BLaER1 (cell line): ENCODE results near the gene CCN5.

Experiments
- H3K27ac ChIP-seq: shearing (Covaris generic); formaldehyde crosslinking; 2 replicates; pipeline ENCODE4 v1.8.1; 2022
- H3K27me3 ChIP-seq: shearing (Covaris generic); formaldehyde crosslinking; 2 replicates; pipeline ENCODE4 v1.8.1; 2022
- H3K36me3 ChIP-seq: shearing (Covaris generic); formaldehyde crosslinking; 2 replicates; pipeline ENCODE4 v1.8.1; 2022
- H3K4me1 ChIP-seq: shearing (Covaris generic); formaldehyde crosslinking; 2 replicates; pipeline ENCODE4 v1.8.1; 2022
- H3K4me2 ChIP-seq: shearing (Covaris generic); formaldehyde crosslinking; 2 replicates; pipeline ENCODE4 v1.8.1; 2022
- H3K4me3 ChIP-seq: shearing (Covaris generic); formaldehyde crosslinking; 2 replicates; pipeline ENCODE4 v1.8.1; 2022
- H3K9ac ChIP-seq: shearing (Covaris generic); formaldehyde crosslinking; 2 replicates; pipeline ENCODE4 v1.8.1; 2022
- H3K9me3 ChIP-seq: shearing (Covaris generic); formaldehyde crosslinking; 2 replicates; pipeline ENCODE4 v1.8.1; 2022
- H4K20me1 ChIP-seq: shearing (Covaris generic); formaldehyde crosslinking; 2 replicates; pipeline ENCODE4 v1.8.1; 2022
- Cebpa-rat ChIP-seq: shearing (Covaris generic); IDR thresholded peaks from 2 replicates; pipeline ENCODE4 v1.8.1; 2022

Gene CCN5

DNA sequence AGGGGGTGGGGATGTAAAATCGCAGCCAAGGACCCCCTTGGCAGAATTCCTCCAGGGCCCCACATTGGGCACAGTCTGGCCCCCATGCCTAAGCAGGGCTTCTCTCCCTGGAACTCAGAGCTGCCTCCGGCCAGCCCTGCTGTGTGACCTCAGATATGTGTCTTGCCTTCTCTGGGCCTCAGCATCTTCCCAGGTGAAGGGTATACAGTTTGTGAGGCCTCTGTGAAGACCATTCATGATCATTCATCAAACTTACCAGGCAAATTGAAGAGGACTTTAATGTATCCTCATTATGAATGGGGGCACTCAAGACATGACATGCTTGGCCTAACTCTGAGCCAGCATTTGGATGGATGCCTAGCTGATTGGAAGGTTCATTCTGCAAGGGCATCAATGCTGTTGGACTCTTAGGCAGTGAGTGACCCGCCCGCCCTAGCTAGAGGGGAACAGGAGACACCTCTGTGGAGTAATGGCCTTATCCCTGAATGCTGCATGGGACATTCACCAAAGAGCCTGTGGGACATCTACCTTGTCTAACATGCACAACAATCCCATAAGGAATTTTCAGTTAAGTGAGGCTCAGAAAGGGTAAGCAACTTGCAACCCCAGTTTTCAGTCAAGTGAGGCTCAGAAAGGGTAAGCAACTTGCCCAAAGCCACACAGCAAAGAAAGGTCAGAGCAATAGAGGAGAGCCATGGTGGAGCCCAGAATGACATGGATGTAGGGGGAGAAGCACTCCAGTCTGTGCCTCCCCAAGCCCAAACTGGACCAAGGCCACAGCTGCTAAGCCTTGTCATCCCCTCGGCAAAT, 535 bp downstream of the CCN5 start:
- H4K20me1 ChIP-seq, result no peaks in the 10 kb centered on the region; the same call in 1 of the 2 replicates
- no peak overlapping the region for H3K4me2 ChIP-seq
- H3K27me3 ChIP-seq, result no peaks in the 10 kb centered on the region
- no peak overlapping the region for H3K9ac ChIP-seq
- H3K9me3 ChIP-seq, result no peaks in the 10 kb centered on the region
- H3K4me3 ChIP-seq, result no peak overlapping the region
- no peak overlapping the region for H3K27ac ChIP-seq
- peaks cover 26% of the 10 kb centered on the region for H3K4me1 ChIP-seq
- no peak for TF ChIP-seq Cebpa-rat
- no peaks in the 10 kb centered on the region for H3K36me3 ChIP-seq

DNA sequence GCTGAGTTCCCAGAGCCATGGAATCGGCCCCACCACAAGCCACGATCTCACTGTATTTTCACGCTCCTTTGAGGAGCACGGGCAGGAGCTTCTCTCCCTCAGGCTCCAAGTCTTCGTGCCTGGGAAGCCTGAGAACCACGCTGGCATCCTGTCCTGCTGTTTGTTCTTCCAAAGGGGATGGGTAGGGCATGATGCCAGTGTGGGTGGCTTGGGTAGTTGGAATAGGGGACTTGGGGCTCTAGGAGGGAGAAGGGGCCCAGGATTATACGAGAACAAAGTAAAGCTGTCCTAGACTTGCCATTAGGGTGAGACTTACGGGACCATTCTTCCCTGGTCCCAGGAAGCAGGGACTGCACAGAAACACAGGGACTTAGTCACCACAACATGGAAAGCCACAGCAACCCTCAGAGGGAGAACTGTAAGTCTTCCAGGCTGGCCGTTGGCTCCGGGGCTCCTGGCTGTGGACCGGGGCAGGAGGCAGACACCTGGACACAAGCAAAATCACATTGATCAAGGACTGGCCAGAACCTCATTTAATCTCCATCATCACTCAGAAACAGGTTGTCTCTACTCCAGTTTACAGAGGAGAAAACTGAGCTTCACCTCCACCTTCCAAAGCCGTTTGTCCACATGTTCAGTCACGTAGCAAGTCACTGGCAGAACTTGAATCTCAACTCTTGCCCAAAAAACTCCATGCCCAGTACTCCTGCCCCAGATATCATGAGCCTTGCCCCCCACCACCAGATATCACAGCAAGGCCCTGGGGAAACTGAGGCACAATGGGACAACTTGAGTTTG, 1.3 kb downstream of the CCN5 start:
- peaks cover 27% of the 10 kb centered on the region for H3K4me1 ChIP-seq
- no peaks in the 10 kb centered on the region for H3K9me3 ChIP-seq
- no peaks in the 10 kb centered on the region for H3K36me3 ChIP-seq
- TF ChIP-seq Cebpa-rat, result no peak
- H3K9ac ChIP-seq, result no peak overlapping the region
- no peaks in the 10 kb centered on the region for H3K27me3 ChIP-seq
- H4K20me1 ChIP-seq, result no peaks in the 10 kb centered on the region; the same call in 1 of the 2 replicates
- no peak overlapping the region for H3K27ac ChIP-seq
- no peak overlapping the region for H3K4me3 ChIP-seq
- no peak overlapping the region for H3K4me2 ChIP-seq

DNA sequence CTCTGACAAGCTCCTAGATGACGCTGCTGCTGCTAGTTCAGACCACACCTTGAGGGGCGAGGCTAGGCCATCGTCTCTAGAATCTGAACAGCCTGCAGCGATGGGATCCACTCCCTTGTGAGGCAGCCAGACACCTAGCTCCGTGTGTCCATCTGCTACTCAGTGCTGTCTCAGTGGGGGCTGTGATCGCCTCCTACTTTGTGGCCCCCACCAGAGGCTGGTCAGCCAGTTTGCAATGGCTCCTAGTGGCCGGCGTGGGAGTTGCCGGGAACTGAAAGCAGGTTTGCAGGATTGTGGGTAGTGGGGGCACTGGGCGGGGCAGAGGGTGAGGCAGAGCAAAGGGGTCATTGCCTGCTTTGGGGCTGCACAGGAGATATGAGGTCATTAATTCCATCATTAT, 2.8 kb downstream of the CCN5 start:
- TF ChIP-seq Cebpa-rat, result no peak
- H3K9me3 ChIP-seq, result no peaks in the 10 kb centered on the region
- no peak overlapping the region for H3K4me2 ChIP-seq
- peaks cover 28% of the 10 kb centered on the region for H3K4me1 ChIP-seq
- H4K20me1 ChIP-seq, result no peaks in the 10 kb centered on the region; the same call in 1 of the 2 replicates
- H3K4me3 ChIP-seq, result no peak overlapping the region
- H3K36me3 ChIP-seq, result no peaks in the 10 kb centered on the region
- no peak overlapping the region for H3K9ac ChIP-seq
- no peak overlapping the region for H3K27ac ChIP-seq
- H3K27me3 ChIP-seq, result no peaks in the 10 kb centered on the region

DNA sequence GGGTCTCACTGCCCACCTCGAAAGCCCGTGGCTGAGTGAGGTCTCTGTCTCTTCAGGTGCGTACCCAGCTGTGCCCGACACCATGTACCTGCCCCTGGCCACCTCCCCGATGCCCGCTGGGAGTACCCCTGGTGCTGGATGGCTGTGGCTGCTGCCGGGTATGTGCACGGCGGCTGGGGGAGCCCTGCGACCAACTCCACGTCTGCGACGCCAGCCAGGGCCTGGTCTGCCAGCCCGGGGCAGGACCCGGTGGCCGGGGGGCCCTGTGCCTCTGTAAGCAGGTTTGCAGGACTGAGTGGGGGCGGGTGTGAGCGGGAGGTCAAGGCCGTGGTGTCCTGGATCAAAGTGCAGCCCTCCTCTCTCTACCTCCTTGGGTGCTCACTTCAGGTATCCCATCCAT, 4.7 kb downstream of the CCN5 start:
- H3K27ac ChIP-seq, result no peak overlapping the region
- no peak overlapping the region for H3K4me2 ChIP-seq
- H3K36me3 ChIP-seq, result no peaks in the 10 kb centered on the region
- peaks cover 32% of the 10 kb centered on the region for H3K4me1 ChIP-seq
- H4K20me1 ChIP-seq, result no peaks in the 10 kb centered on the region; the same call in 1 of the 2 replicates
- H3K9ac ChIP-seq, result no peak overlapping the region
- H3K4me3 ChIP-seq, result no peak overlapping the region
- no peaks in the 10 kb centered on the region for H3K9me3 ChIP-seq
- no peak for TF ChIP-seq Cebpa-rat
- H3K27me3 ChIP-seq, result no peaks in the 10 kb centered on the region

GRCh38 chr20:44720621-44720996, 5.4 kb downstream of the CCN5 start:
- Histone ChIP-seq H3K27me3 (no peaks in the 10 kb centered on the region), H3K4me2 (peak overlapping the region; percentile 49), H3K4me3 (no peak overlapping the region), H3K9ac (no peak overlapping the region), H3K36me3 (no peaks in the 10 kb centered on the region), H3K9me3 (no peaks in the 10 kb centered on the region), H3K27ac (no peak overlapping the region), H4K20me1 (no peaks in the 10 kb centered on the region; the same call in 1 of the 2 replicates), H3K4me1 (peaks cover 27% of the 10 kb centered on the region)
- TF ChIP-seq Cebpa-rat, result no peak

- Histone ChIP-seq H3K9me3 (no peaks in the 10 kb centered on the region), H3K4me3 (no peak overlapping the region), H3K4me1 (peaks cover 27% of the 10 kb centered on the region), H3K9ac (no peak overlapping the region), H3K27ac (no peak overlapping the region), H3K4me2 (peak overlapping the region; percentile 49), H3K36me3 (no peaks in the 10 kb centered on the region), H4K20me1 (no peaks in the 10 kb centered on the region; the same call in 1 of the 2 replicates), H3K27me3 (no peaks in the 10 kb centered on the region)
- TF ChIP-seq Cebpa-rat, result no peak
Observed at GRCh38 chr20:44720997-44721784, 6.0 kb downstream of the CCN5 start.

DNA sequence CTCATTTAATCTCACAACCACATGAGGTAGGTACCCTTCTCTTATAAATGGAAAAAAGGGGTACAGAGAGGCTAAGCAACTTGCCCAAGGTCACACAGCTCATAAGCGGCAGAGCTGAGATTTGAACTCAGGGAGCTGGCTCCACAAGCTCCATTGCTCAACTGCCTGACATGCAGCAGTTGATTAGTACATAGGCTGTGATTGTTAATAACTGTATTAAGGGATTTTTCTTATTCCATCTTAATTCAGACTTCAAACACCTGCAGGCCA, 6.6 kb downstream of the CCN5 start:
- Histone ChIP-seq H3K36me3 (no peaks in the 10 kb centered on the region), H3K4me2 (no peak overlapping the region), H3K9ac (no peak overlapping the region), H3K4me1 (peaks cover 27% of the 10 kb centered on the region), H3K27me3 (no peaks in the 10 kb centered on the region), H3K4me3 (no peak overlapping the region), H4K20me1 (no peaks in the 10 kb centered on the region; the same call in 1 of the 2 replicates), H3K27ac (no peak overlapping the region), H3K9me3 (no peaks in the 10 kb centered on the region)
- TF ChIP-seq Cebpa-rat, result no peak

- no peaks in the 10 kb centered on the region; the same call in 1 of the 2 replicates for H4K20me1 ChIP-seq
- TF ChIP-seq Cebpa-rat, result no peak
- no peaks in the 10 kb centered on the region for H3K36me3 ChIP-seq
- H3K4me1 ChIP-seq, result peaks cover 27% of the 10 kb centered on the region
- no peak overlapping the region for H3K27ac ChIP-seq
- no peaks in the 10 kb centered on the region for H3K27me3 ChIP-seq
- H3K9ac ChIP-seq, result no peak overlapping the region
- H3K4me2 ChIP-seq, result peak overlapping the region; percentile 62
- H3K9me3 ChIP-seq, result no peaks in the 10 kb centered on the region
- H3K4me3 ChIP-seq, result no peak overlapping the region
Observed at GRCh38 chr20:44722990-44723389, 7.8 kb downstream of the CCN5 start.

DNA sequence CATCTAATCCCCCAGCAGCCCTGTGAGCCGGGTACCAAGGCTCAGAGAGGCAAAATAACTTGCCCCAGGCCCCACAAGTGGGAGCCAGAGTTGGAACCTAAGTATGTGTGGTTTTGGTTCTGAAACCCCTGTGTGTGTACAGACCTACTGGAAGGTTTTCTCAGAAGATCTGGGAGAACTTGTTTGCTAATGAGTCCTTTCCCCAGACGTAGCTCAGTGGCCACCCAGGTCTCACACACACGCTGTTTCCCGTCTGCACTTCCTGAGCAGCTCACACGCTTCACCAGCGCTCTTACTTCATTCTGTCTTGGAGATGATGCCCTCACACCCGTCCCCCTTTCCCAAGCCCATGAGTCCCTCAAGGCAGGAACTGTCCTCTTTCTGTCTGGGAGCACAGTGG, 8.2 kb downstream of the CCN5 start:
- Histone ChIP-seq H3K9me3 (no peaks in the 10 kb centered on the region), H3K27me3 (no peaks in the 10 kb centered on the region), H3K4me1 (peaks cover 27% of the 10 kb centered on the region), H3K9ac (no peak overlapping the region), H4K20me1 (no peaks in the 10 kb centered on the region; the same call in 1 of the 2 replicates), H3K4me2 (peak overlapping the region; percentile 62), H3K4me3 (no peak overlapping the region), H3K27ac (0 out of 2 replicates have a peak overlapping the region, but pooled peaks have one; percentile 22), H3K36me3 (no peaks in the 10 kb centered on the region)
- TF ChIP-seq Cebpa-rat, result no peak
